ENCODE measurements around the gene FOXC2. TPM values are rescaled to one million over a fixed set of nuclear protein-coding genes. Genes with fewer than 3 reads are reported as not detected.

FOXC2 gene
- total and polyA plus RNA-seq, 2 donors (not counting 1 experiment from before 2014, with no cell fraction given): 0.50 to 1.1 TPM

DNA sequence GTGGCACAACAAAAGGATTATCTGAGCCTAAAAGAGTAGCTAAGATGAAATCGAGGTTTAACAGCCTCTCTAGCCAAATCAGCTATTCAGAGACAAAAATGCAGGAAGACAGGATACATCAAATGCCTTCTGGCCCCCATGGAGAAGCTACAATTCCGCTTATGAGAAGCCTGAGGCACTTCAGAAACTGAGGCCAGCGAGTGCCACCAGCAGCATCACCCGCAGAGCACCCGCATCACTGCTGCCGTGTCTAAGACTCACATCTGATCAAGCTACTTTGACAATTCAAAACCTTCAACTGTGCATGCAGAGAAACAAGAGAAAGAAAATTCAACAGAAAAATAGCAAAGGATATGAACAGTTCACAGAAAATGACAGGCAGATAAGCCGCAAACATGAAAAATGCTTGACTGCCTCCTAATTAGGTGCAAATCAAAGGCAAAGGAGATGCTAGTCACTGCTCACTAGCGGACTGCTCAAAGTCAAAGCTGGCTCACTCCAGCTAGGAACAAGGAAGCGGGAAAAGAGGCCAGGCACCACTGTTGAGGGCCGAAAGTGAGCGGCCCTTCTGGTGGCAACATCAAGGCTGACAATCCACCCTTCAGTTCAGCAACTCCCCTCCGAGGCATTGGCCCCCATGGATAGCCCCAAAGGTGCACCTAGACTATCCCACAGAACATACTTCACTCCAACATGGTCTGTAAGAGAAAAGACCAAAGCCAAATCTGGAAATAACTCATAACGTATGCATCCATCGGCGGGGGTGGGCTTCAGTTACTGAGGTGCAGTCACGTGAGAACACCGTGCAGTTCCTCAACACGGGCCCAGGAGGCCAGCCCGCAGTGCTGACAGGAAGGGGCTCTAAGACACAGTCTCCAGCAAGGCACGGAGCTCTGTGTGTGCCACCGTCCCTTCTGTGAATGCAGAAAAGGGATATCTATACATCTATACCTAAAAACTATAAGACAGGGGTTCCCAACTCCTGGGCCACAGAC lies 23.6 kb upstream of the FOXC2 start:
- Histone ChIP-seq H3K27me3 (ENCODE audit: control insufficient read depth, insufficient read depth, low read length) (no peaks in the 10 kb centered on the region), H3K9ac (ENCODE audit: insufficient read depth, low read length) (no peak overlapping the region), H3K36me3 (ENCODE audit: control insufficient read depth, insufficient read depth, low read length) (peaks cover 23% of the 10 kb centered on the region), H2AFZ (ENCODE audit: low read length) (no peak overlapping the region), H4K20me1 (ENCODE audit: control insufficient read depth, extremely low read depth, insufficient read depth, low read length) (no peaks in the 10 kb centered on the region), H3K4me2 (ENCODE audit: extremely low read depth, insufficient read depth, low read length) (no peak overlapping the region), H3K79me2 (ENCODE audit: control insufficient read depth, insufficient read depth, low read length) (no peaks in the 10 kb centered on the region), H3K4me1 (ENCODE audit: control insufficient read depth, extremely low read depth, insufficient read depth, low read length) (no peaks in the 10 kb centered on the region), H3K9me3 (ENCODE audit: control insufficient read depth, insufficient read depth, low read depth, low read length) (no peaks in the 10 kb centered on the region), H3K4me3 (replicated peaks in 1 of 4; ENCODE audit: control extremely low read depth in 1 of 4, insufficient read depth in 1 of 4, low read depth in 3 of 4, low read length in 4 of 4) (no peak overlapping the region), H3K27ac (ENCODE audit: insufficient read depth, low read length) (no peak overlapping the region)
- TF ChIP-seq CTCF (conservative IDR thresholded peaks at IDR 0.05 in 1 of 2, IDR thresholded peaks at IDR 0.05 in 1 of 2; ENCODE audit: low read depth in 1 of 2, low read length in 2 of 2) (no peak), EZH2 (IDR thresholded peaks at IDR 0.05; ENCODE audit: low read length, missing control alignments) (no peak)
- DNase-seq (ENCODE audit: low read depth in 2 of 2): no peak

DNA sequence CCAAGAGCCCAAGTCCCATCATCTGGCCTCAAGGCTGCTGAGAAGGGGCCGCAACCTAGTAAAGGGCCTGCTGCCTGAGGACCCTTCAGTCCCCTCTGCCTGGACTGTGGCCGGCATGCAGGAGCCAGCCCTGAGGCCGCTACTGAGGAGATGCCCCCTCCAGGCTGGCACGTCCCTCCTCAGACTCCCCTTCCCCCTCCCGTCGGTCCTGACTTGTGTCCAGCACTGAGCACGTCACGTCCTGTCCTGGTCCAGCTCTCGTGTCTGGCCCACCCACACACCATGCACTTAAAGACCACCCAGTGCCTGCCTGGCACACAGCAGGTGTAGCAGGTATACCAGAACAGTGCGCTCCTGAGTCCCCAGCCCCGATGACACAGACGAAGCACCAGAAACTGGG lies 21.1 kb upstream of the FOXC2 start:
- H3K79me2 ChIP-seq (ENCODE audit: control insufficient read depth, insufficient read depth, low read length): no peaks in the 10 kb centered on the region
- H3K9ac ChIP-seq (ENCODE audit: insufficient read depth, low read length): no peak overlapping the region
- no peaks in the 10 kb centered on the region for H3K4me1 ChIP-seq (ENCODE audit: control insufficient read depth, extremely low read depth, insufficient read depth, low read length)
- no peaks in the 10 kb centered on the region for H3K27me3 ChIP-seq (ENCODE audit: control insufficient read depth, insufficient read depth, low read length)
- no peak overlapping the region for H2AFZ ChIP-seq (ENCODE audit: low read length)
- DNase-seq (ENCODE audit: low read depth in 2 of 2): no peak
- no peak overlapping the region for H3K4me3 ChIP-seq (replicated peaks in 1 of 4; ENCODE audit: control extremely low read depth in 1 of 4, insufficient read depth in 1 of 4, low read depth in 3 of 4, low read length in 4 of 4)
- TF ChIP-seq EZH2 (IDR thresholded peaks at IDR 0.05; ENCODE audit: low read length, missing control alignments) (no peak), CTCF (conservative IDR thresholded peaks at IDR 0.05 in 1 of 2, IDR thresholded peaks at IDR 0.05 in 1 of 2; ENCODE audit: low read depth in 1 of 2, low read length in 2 of 2) (no peak)
- no peak overlapping the region for H3K27ac ChIP-seq (ENCODE audit: insufficient read depth, low read length)
- H3K36me3 ChIP-seq (ENCODE audit: control insufficient read depth, insufficient read depth, low read length): peaks cover 20% of the 10 kb centered on the region
- no peak overlapping the region for H3K4me2 ChIP-seq (ENCODE audit: extremely low read depth, insufficient read depth, low read length)
- no peaks in the 10 kb centered on the region for H3K9me3 ChIP-seq (ENCODE audit: control insufficient read depth, insufficient read depth, low read depth, low read length)
- H4K20me1 ChIP-seq (ENCODE audit: control insufficient read depth, extremely low read depth, insufficient read depth, low read length): no peaks in the 10 kb centered on the region

DNA sequence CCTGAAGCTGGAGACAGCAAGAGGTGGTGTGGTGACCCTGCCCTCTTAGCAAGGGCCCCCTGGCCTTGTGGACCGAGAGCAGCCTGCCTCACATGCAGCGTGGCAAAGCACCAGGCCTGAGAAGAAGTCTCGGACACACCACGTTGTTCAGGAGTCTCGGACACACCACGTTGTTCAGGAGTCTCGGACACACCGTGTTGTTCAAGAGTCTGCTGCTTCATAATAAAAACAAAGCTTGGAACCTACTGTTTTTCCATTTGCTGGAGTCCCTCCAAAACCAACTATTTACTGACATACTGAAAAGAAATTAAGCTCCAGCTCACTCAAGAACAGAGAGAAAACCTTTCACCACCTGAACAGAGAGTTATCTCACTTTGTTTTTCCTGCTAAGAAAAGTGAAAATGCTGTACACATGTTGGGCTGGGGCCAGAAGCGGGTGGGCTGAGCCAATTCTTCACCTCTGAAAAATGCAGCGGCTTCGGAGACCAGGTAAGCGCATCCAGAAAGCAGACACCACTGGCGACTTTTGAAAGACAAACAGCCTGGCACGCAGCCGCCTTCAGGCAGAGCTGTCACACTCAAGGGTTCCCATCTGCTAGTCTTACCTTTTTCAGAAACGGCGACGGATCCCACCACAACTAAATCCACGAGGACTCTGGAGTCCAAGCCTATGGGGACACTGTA lies 20.5 kb upstream of the FOXC2 start:
- H2AFZ ChIP-seq (ENCODE audit: low read length): no peak overlapping the region
- H4K20me1 ChIP-seq (ENCODE audit: control insufficient read depth, extremely low read depth, insufficient read depth, low read length): no peaks in the 10 kb centered on the region
- no peaks in the 10 kb centered on the region for H3K9me3 ChIP-seq (ENCODE audit: control insufficient read depth, insufficient read depth, low read depth, low read length)
- DNase-seq (ENCODE audit: low read depth in 2 of 2): no peak
- no peaks in the 10 kb centered on the region for H3K79me2 ChIP-seq (ENCODE audit: control insufficient read depth, insufficient read depth, low read length)
- no peak overlapping the region for H3K9ac ChIP-seq (ENCODE audit: insufficient read depth, low read length)
- TF ChIP-seq CTCF (conservative IDR thresholded peaks at IDR 0.05 in 1 of 2, IDR thresholded peaks at IDR 0.05 in 1 of 2; ENCODE audit: low read depth in 1 of 2, low read length in 2 of 2) (no peak), EZH2 (IDR thresholded peaks at IDR 0.05; ENCODE audit: low read length, missing control alignments) (no peak)
- no peaks in the 10 kb centered on the region for H3K27me3 ChIP-seq (ENCODE audit: control insufficient read depth, insufficient read depth, low read length)
- H3K4me3 ChIP-seq (replicated peaks in 1 of 4; ENCODE audit: control extremely low read depth in 1 of 4, insufficient read depth in 1 of 4, low read depth in 3 of 4, low read length in 4 of 4): no peak overlapping the region
- no peaks in the 10 kb centered on the region for H3K4me1 ChIP-seq (ENCODE audit: control insufficient read depth, extremely low read depth, insufficient read depth, low read length)
- peaks cover 16% of the 10 kb centered on the region for H3K36me3 ChIP-seq (ENCODE audit: control insufficient read depth, insufficient read depth, low read length)
- H3K27ac ChIP-seq (ENCODE audit: insufficient read depth, low read length): no peak overlapping the region
- no peak overlapping the region for H3K4me2 ChIP-seq (ENCODE audit: extremely low read depth, insufficient read depth, low read length)
